Neural progenitor cell (in vitro differentiated cells): Measurements from ENCODE around the gene TLDC2. TPM values are rescaled to one million over a fixed set of nuclear protein-coding genes. Genes with fewer than 3 reads are reported as not detected.
A peak's percentile ranks its signal among the peaks of the same experiment; 100 is the strongest.

Source experiments
- DNase-seq: peaks from one replicate; pipeline ENCODE4 v3.0.0-alpha.2; 2016; ENCODE audit warnings: low spot score
- H2AFZ ChIP-seq: fragments of 200-600 bp; sonication (generic); replicated peaks from 2 replicates; pipeline ENCODE4 v1.6.1; 2016; ENCODE audit warnings: antibody characterized with exemption
- H3F3A ChIP-seq: fragments of 200-600 bp; sonication (generic); 2 replicates; pipeline ENCODE4 v1.6.1; 2016; ENCODE audit warnings: antibody characterized with exemption, low read depth
- H3K27ac ChIP-seq: fragments of 200-600 bp; sonication (generic); 2 replicates; pipeline ENCODE4 v1.5.1; 2016; ENCODE audit warnings: mild to moderate bottlenecking
- H3K27me3 ChIP-seq: fragments of 200-600 bp; sonication (generic); 2 replicates; pipeline ENCODE4 v1.6.1; 2016; ENCODE audit warnings: mild to moderate bottlenecking, moderate library complexity
- H3K36me3 ChIP-seq: fragments of 200-600 bp; sonication (generic); 2 replicates; pipeline ENCODE4 v1.5.1; 2016
- H3K4me1 ChIP-seq: fragments of 200-600 bp; sonication (generic); 2 replicates; pipeline ENCODE4 v1.6.1; 2016; ENCODE audit warnings: mixed run types
- H3K4me2 ChIP-seq: fragments of 200-600 bp; sonication (generic); 2 replicates; pipeline ENCODE4 v1.6.1; 2016
- H3K4me3 ChIP-seq: fragments of 200-600 bp; sonication (generic); 2 replicates; pipeline ENCODE4 v1.5.1; 2016
- H3K79me2 ChIP-seq: fragments of 200-600 bp; sonication (generic); 2 replicates; pipeline ENCODE4 v1.6.1; 2016; ENCODE audit warnings: low read depth
- H3K9ac ChIP-seq: fragments of 200-600 bp; sonication (generic); 2 replicates; pipeline ENCODE4 v1.6.1; 2016
- H3K9me3 ChIP-seq: fragments of 200-600 bp; sonication (generic); 2 replicates; pipeline ENCODE4 v1.5.1; 2016; ENCODE audit warnings: low read depth
- H4K20me1 ChIP-seq: fragments of 200-600 bp; sonication (generic); 2 replicates; pipeline ENCODE4 v1.6.1; 2016; ENCODE audit warnings: low read depth
- H3K27ac Mint-ChIP-seq: 3 replicates; pipeline ENCODE4 v1.8.0; 2021; ENCODE audit warnings: mixed read lengths
- H3K27me3 Mint-ChIP-seq: 2 replicates; pipeline ENCODE4 v1.8.0; 2022; ENCODE audit warnings: low read depth, mild to moderate bottlenecking, inconsistent platforms, moderate library complexity, mixed read lengths; ENCODE audit not compliant: insufficient read depth
- H3K36me3 Mint-ChIP-seq: 3 replicates; pipeline ENCODE4 v1.8.0; 2021; ENCODE audit warnings: mixed read lengths
- H3K4me1 Mint-ChIP-seq: 3 replicates; pipeline ENCODE4 v1.8.0; 2021; ENCODE audit warnings: mixed read lengths
- H3K4me3 Mint-ChIP-seq: 3 replicates; pipeline ENCODE4 v1.8.0; 2021; ENCODE audit warnings: mild to moderate bottlenecking, moderate library complexity, mixed read lengths
- H3K9me3 Mint-ChIP-seq: 3 replicates; pipeline ENCODE4 v1.8.0; 2020; ENCODE audit warnings: mixed read lengths
- CTCF ChIP-seq: fragments of 200-600 bp; sonication (generic); IDR thresholded peaks from 2 replicates; pipeline ENCODE4 v1.5.1; 2017; ENCODE audit warnings: antibody characterized with exemption, mild to moderate bottlenecking
- EZH2 ChIP-seq: fragments of 200-600 bp; sonication (generic); IDR thresholded peaks from 2 replicates; pipeline ENCODE4 v1.6.1; 2017; ENCODE audit warnings: antibody characterized with exemption, mild to moderate bottlenecking, moderate library complexity
- EZH2phosphoT487 ChIP-seq: fragments of 200-600 bp; sonication (generic); IDR thresholded peaks from 2 replicates; pipeline ENCODE4 v1.6.1; 2017; ENCODE audit warnings: antibody characterized with exemption
- total RNA-seq: library from RNA; depleted of rRNA; stranded (reverse); fragments of >200 nt; gene quantifications from 2 replicates; pipeline ENCODE4 v1.2.3, GENCODE V29; 2015; ENCODE audit warnings: low replicate concordance

Gene TLDC2
- total RNA-seq, 1 donor from 2014 or later = 2.4 TPM

DNA sequence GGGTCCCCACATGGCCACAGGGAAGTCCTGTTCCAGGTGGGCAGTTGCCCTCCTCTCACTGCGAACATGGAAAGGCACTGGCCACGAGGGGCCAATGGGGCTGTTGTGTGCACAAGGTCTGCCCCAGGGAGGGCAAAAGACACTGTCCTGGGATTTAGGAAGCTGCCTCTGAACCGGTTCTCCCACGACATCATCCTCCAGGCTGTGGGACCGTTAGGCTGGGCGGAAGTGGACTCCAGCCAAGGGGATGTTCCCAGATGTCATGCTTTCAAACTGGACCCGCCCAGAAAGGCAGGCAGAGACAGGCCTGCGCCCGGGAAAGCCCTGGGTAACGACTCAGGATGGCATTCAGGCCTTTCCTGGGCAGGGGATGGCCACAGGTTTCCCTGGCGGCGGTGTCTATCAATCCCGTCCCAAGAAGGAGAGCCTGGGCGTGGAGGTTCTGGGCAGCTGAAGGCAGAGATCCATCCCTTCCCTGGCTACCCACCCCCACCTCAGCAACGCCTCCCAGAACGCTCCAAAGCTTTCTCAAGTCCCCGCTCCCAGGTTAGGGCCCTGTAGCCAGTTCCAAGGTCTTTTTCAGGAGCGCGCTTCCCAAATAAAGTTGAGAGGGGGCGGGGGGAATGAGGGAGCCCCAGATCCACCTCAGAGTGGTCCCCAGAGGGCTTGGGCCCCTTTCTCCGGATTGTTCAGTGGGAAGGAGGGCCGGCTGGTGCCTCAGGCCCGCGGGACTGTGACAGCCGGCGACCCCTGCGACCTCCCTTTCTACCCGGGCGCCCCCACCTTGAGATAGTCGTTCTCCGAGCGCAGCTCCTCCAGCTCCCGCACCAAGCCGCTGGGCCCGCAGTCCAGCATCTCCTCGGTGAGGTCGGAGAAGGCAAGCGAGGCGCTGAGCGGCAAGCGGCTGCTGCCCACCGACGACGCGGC lies 13.8 kb upstream of the TLDC2 start:
- Mint-ChIP-seq H3K4me3 (peak overlapping the region; percentile 91), H3K9me3 (no peaks in the 10 kb centered on the region), H3K27ac (peak overlapping the region; percentile 53), H3K27me3 (peaks cover 6% of the 10 kb centered on the region), H3K36me3 (peaks cover 3% of the 10 kb centered on the region), H3K4me1 (peaks cover 34% of the 10 kb centered on the region)
- Histone ChIP-seq H3K4me3 (peak overlapping the region; percentile 93), H3K9me3 (no peaks in the 10 kb centered on the region), H3K36me3 (no peaks in the 10 kb centered on the region), H3F3A (peaks cover 7% of the 10 kb centered on the region), H3K4me1 (peaks cover 13% of the 10 kb centered on the region), H3K27me3 (peaks cover 11% of the 10 kb centered on the region), H3K4me2 (peak overlapping the region; percentile 99), H3K79me2 (peaks cover 58% of the 10 kb centered on the region), H2AFZ (no peak overlapping the region), H3K9ac (peak overlapping the region; percentile 70), H3K27ac (no peak overlapping the region), H4K20me1 (peaks cover 52% of the 10 kb centered on the region)
- DNase-seq = peak; percentile 55
- TF ChIP-seq CTCF (no peak), EZH2 (no peak), EZH2phosphoT487 (no peak)

- no peak overlapping the region for H2AFZ ChIP-seq
- no peaks in the 10 kb centered on the region for H3K9me3 Mint-ChIP-seq
These were observed 12.9 kb upstream of the TLDC2 start for GRCh38 chr20:36862857-36863668.

DNA sequence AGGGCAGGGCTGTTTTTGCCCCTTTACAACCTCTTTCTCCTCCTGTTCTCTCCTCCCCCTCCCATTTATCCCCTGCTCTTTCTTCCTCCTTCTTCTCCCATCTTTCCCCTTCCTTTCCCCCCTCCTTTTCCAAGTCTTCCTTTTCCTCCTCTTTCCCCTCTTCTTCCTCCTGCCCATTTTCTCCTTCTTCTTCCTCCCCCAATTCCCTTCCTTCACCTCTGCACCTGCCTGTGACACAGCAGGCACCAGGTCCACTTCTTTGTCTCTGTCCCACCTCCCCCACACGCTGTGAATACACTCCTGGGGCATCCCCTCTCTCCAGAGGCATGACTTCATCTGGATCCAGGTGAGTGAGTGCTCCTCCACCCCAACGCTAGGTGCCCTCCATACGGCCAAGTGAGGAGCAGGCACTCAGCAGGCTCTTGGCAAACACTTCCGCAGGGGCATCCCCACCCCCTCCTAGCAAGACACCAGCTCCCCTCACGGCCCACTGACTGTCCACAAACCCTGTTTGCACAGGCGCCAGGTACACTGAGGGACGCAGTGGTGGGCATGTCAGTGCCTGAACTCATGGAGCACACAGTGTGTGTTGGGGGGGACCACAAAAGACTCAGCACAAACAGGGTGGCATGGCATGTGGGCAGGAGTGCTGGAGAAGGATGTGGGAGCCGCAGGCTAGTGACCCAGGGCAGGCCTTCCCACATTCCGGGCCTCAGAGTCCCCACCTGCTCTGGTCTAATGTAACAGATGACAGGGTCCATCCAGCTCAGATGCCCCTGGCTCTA lies 10.7 kb upstream of the TLDC2 start:
- Histone ChIP-seq H3K79me2 (peaks cover 30% of the 10 kb centered on the region), H3F3A (peaks cover 7% of the 10 kb centered on the region), H3K9ac (no peak overlapping the region), H2AFZ (no peak overlapping the region), H3K9me3 (no peaks in the 10 kb centered on the region), H3K36me3 (no peaks in the 10 kb centered on the region), H3K4me1 (peaks cover 13% of the 10 kb centered on the region), H3K4me3 (no peak overlapping the region), H3K4me2 (peak overlapping the region; percentile 72), H3K27ac (no peak overlapping the region), H4K20me1 (peaks cover 23% of the 10 kb centered on the region), H3K27me3 (peaks cover 11% of the 10 kb centered on the region)
- H3K36me3 Mint-ChIP-seq = no peaks in the 10 kb centered on the region
- H3K4me1 Mint-ChIP-seq = peaks cover 19% of the 10 kb centered on the region
- H3K9me3 Mint-ChIP-seq = no peaks in the 10 kb centered on the region
- no peak for DNase-seq
- H3K27me3 Mint-ChIP-seq = peaks cover 9% of the 10 kb centered on the region
- TF ChIP-seq EZH2 (no peak), CTCF (no peak), EZH2phosphoT487 (no peak)
- H3K4me3 Mint-ChIP-seq = peak overlapping the region; percentile 84
- H3K27ac Mint-ChIP-seq = no peak overlapping the region

More at GRCh38 chr20:36862857-36863668, 12.9 kb upstream of the TLDC2 start:
- peaks cover 13% of the 10 kb centered on the region for H3K4me1 ChIP-seq
- H3K79me2 ChIP-seq = peaks cover 49% of the 10 kb centered on the region
- H3K9me3 ChIP-seq = no peaks in the 10 kb centered on the region
- Mint-ChIP-seq H3K4me1 (peaks cover 32% of the 10 kb centered on the region), H3K27me3 (peaks cover 6% of the 10 kb centered on the region), H3K27ac (no peak overlapping the region), H3K4me3 (no peak overlapping the region), H3K36me3 (peaks cover 1% of the 10 kb centered on the region)
- H3K36me3 ChIP-seq = no peaks in the 10 kb centered on the region
- peak; percentile 53 for DNase-seq
- H3K9ac ChIP-seq = no peak overlapping the region
- peak overlapping the region; percentile 93 for H3K4me3 ChIP-seq
- peaks cover 43% of the 10 kb centered on the region for H4K20me1 ChIP-seq
- TF ChIP-seq EZH2 = no peak
- H3K27ac ChIP-seq = no peak overlapping the region
- peak overlapping the region; percentile 99 for H3K4me2 ChIP-seq
- H3F3A ChIP-seq = peaks cover 7% of the 10 kb centered on the region
- peaks cover 11% of the 10 kb centered on the region for H3K27me3 ChIP-seq
